ENCODE data around the gene SLC12A7.

SLC12A7 gene

GRCh38 chr5:1029945-1030625 lies 81.8 kb downstream of the SLC12A7 start:
- Histone ChIP-seq H3K18ac (ENCODE audit: low read length) (no peak overlapping the region), H3K4me3 (ENCODE audit: low read depth, low read length) (no peak overlapping the region), H3K23ac (ENCODE audit: low read length) (no peak overlapping the region), H2AFZ (ENCODE audit: insufficient read depth, low read length, poor library complexity) (no peak overlapping the region), H3K4me1 (ENCODE audit: control insufficient read depth in 1 of 2, insufficient read depth in 2 of 2, low read length in 2 of 2) (no peaks in the 10 kb centered on the region), H3K4ac (ENCODE audit: low read depth, low read length) (no peak overlapping the region), H3K79me1 (ENCODE audit: low read length) (no peaks in the 10 kb centered on the region), H4K8ac (ENCODE audit: low read depth, low read length) (no peak overlapping the region), H3K9me3 (ENCODE audit: insufficient read depth, low read depth, low read length) (peaks cover 6% of the 10 kb centered on the region), H3K79me2 (ENCODE audit: control insufficient read depth, insufficient read depth, low read length, poor library complexity) (no peaks in the 10 kb centered on the region), H3K9ac (ENCODE audit: low read length) (no peak overlapping the region), H2BK12ac (ENCODE audit: low read length) (no peak overlapping the region), H3K27me3 (ENCODE audit: insufficient read depth, low read length) (no peaks in the 10 kb centered on the region), H4K91ac (ENCODE audit: low read depth, low read length) (no peak overlapping the region), H3K4me2 (ENCODE audit: low read length) (no peak overlapping the region), H2BK5ac (ENCODE audit: low read depth, low read length, poor library complexity) (no peak overlapping the region), H2AK5ac (ENCODE audit: low read length) (no peak overlapping the region), H3K14ac (ENCODE audit: low read length) (no peak overlapping the region), H3K27ac (ENCODE audit: low read depth, low read length) (no peak overlapping the region), H3K36me3 (ENCODE audit: control insufficient read depth in 1 of 2, insufficient read depth in 2 of 2, low read length in 2 of 2) (no peaks in the 10 kb centered on the region), H4K12ac (ENCODE audit: low read depth, low read length) (no peak overlapping the region), H2BK120ac (ENCODE audit: insufficient read depth, low read length, poor library complexity) (no peak overlapping the region)
- no CpG with 5 or more reads among the region's 10 CpGs for WGBS (ENCODE audit: extremely low coverage, insufficient coverage, insufficient read length)
- no peak for DNase-seq

GRCh38 chr5:1029282-1029944 lies 82.5 kb downstream of the SLC12A7 start:
- no CpG with 5 or more reads among the region's 24 CpGs for WGBS (ENCODE audit: extremely low coverage, insufficient coverage, insufficient read length)
- Histone ChIP-seq H3K14ac (ENCODE audit: low read length) (no peak overlapping the region), H3K79me2 (ENCODE audit: control insufficient read depth, insufficient read depth, low read length, poor library complexity) (no peaks in the 10 kb centered on the region), H3K27ac (ENCODE audit: low read depth, low read length) (no peak overlapping the region), H2BK12ac (ENCODE audit: low read length) (no peak overlapping the region), H4K12ac (ENCODE audit: low read depth, low read length) (no peak overlapping the region), H3K36me3 (ENCODE audit: control insufficient read depth in 1 of 2, insufficient read depth in 2 of 2, low read length in 2 of 2) (no peaks in the 10 kb centered on the region), H3K18ac (ENCODE audit: low read length) (no peak overlapping the region), H3K4me1 (ENCODE audit: control insufficient read depth in 1 of 2, insufficient read depth in 2 of 2, low read length in 2 of 2) (no peaks in the 10 kb centered on the region), H2BK5ac (ENCODE audit: low read depth, low read length, poor library complexity) (no peak overlapping the region), H3K4ac (ENCODE audit: low read depth, low read length) (no peak overlapping the region), H3K79me1 (ENCODE audit: low read length) (no peaks in the 10 kb centered on the region), H3K4me3 (ENCODE audit: low read depth, low read length) (no peak overlapping the region), H3K9ac (ENCODE audit: low read length) (no peak overlapping the region), H4K91ac (ENCODE audit: low read depth, low read length) (no peak overlapping the region), H3K4me2 (ENCODE audit: low read length) (no peak overlapping the region), H3K9me3 (ENCODE audit: insufficient read depth, low read depth, low read length) (peaks cover 6% of the 10 kb centered on the region), H4K8ac (ENCODE audit: low read depth, low read length) (no peak overlapping the region), H2BK120ac (ENCODE audit: insufficient read depth, low read length, poor library complexity) (no peak overlapping the region), H2AFZ (ENCODE audit: insufficient read depth, low read length, poor library complexity) (no peak overlapping the region), H2AK5ac (ENCODE audit: low read length) (no peak overlapping the region), H3K23ac (ENCODE audit: low read length) (no peak overlapping the region), H3K27me3 (ENCODE audit: insufficient read depth, low read length) (no peaks in the 10 kb centered on the region)
- DNase-seq, result no peak

GRCh38 chr5:1028481-1029281 lies 83.2 kb downstream of the SLC12A7 start:
- H2BK120ac ChIP-seq (ENCODE audit: insufficient read depth, low read length, poor library complexity), result no peak overlapping the region
- no peak overlapping the region for H4K8ac ChIP-seq (ENCODE audit: low read depth, low read length)
- H4K91ac ChIP-seq (ENCODE audit: low read depth, low read length), result no peak overlapping the region
- no peak overlapping the region for H2AFZ ChIP-seq (ENCODE audit: insufficient read depth, low read length, poor library complexity)
- no peak overlapping the region for H3K4me2 ChIP-seq (ENCODE audit: low read length)
- no peak overlapping the region for H2AK5ac ChIP-seq (ENCODE audit: low read length)
- H4K12ac ChIP-seq (ENCODE audit: low read depth, low read length), result no peak overlapping the region
- H3K79me2 ChIP-seq (ENCODE audit: control insufficient read depth, insufficient read depth, low read length, poor library complexity), result no peaks in the 10 kb centered on the region
- H3K27ac ChIP-seq (ENCODE audit: low read depth, low read length), result no peak overlapping the region
- no peak overlapping the region for H3K18ac ChIP-seq (ENCODE audit: low read length)
- no peak overlapping the region for H2BK12ac ChIP-seq (ENCODE audit: low read length)
- no CpG with 5 or more reads among the region's 26 CpGs for WGBS (ENCODE audit: extremely low coverage, insufficient coverage, insufficient read length)
- DNase-seq, result no peak
- H3K36me3 ChIP-seq (ENCODE audit: control insufficient read depth in 1 of 2, insufficient read depth in 2 of 2, low read length in 2 of 2), result no peaks in the 10 kb centered on the region
- H3K4me3 ChIP-seq (ENCODE audit: low read depth, low read length), result no peak overlapping the region
- H3K9me3 ChIP-seq (ENCODE audit: insufficient read depth, low read depth, low read length), result peaks cover 6% of the 10 kb centered on the region
- no peak overlapping the region for H3K4ac ChIP-seq (ENCODE audit: low read depth, low read length)
- no peak overlapping the region for H3K23ac ChIP-seq (ENCODE audit: low read length)
- no peaks in the 10 kb centered on the region for H3K27me3 ChIP-seq (ENCODE audit: insufficient read depth, low read length)
- H3K9ac ChIP-seq (ENCODE audit: low read length), result no peak overlapping the region
- no peaks in the 10 kb centered on the region for H3K4me1 ChIP-seq (ENCODE audit: control insufficient read depth in 1 of 2, insufficient read depth in 2 of 2, low read length in 2 of 2)
- no peak overlapping the region for H3K14ac ChIP-seq (ENCODE audit: low read length)
- H2BK5ac ChIP-seq (ENCODE audit: low read depth, low read length, poor library complexity), result no peak overlapping the region
- H3K79me1 ChIP-seq (ENCODE audit: low read length), result no peaks in the 10 kb centered on the region

DNA sequence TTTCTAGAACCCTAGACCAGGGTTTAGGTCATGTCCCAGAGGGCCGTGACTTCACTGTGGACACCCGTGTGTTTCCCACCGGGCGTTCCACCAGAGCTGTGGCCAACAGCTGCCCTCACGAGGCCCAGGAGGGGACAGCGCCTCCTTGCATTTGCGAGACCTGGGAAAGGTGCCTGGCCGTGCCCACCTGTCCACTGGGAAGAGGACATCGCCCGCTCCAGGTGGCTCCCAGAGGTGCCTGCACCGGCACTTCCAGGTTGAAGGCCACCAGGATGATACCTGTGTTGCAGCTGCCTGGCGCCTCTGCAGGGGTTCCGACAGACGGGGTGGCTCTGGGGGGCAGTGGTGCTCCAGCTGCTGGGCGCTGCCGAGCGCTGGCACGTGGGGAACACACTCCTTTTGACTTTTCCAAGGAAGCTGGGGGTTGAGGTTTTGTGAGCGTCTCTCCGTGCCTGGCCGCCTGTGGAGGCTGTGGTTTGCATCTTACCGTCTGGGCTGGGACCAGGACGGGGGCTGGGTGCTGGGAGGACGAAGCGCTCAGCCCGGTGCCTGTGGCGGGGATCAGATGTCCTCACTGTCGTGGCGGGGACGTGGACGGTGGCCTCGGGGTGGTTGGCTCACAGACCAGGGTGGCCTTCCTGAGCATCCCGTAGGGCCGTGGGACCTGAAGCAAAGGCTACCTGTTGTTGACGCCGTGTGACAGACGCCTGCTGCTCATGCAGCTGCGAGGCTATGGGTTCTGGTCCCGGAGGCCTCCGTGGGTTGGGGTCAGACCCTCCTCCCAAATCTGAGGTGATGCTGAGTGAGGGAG lies 84.0 kb downstream of the SLC12A7 start:
- H3K79me2 ChIP-seq (ENCODE audit: control insufficient read depth, insufficient read depth, low read length, poor library complexity), result no peaks in the 10 kb centered on the region
- H3K4me2 ChIP-seq (ENCODE audit: low read length), result no peak overlapping the region
- no peak overlapping the region for H3K14ac ChIP-seq (ENCODE audit: low read length)
- H3K27ac ChIP-seq (ENCODE audit: low read depth, low read length), result no peak overlapping the region
- H3K9ac ChIP-seq (ENCODE audit: low read length), result no peak overlapping the region
- H4K8ac ChIP-seq (ENCODE audit: low read depth, low read length), result no peak overlapping the region
- no peak overlapping the region for H2AFZ ChIP-seq (ENCODE audit: insufficient read depth, low read length, poor library complexity)
- H2AK5ac ChIP-seq (ENCODE audit: low read length), result no peak overlapping the region
- H4K91ac ChIP-seq (ENCODE audit: low read depth, low read length), result no peak overlapping the region
- no peaks in the 10 kb centered on the region for H3K4me1 ChIP-seq (ENCODE audit: control insufficient read depth in 1 of 2, insufficient read depth in 2 of 2, low read length in 2 of 2)
- WGBS (ENCODE audit: extremely low coverage, insufficient coverage, insufficient read length), result no CpG with 5 or more reads among the region's 40 CpGs
- no peak for DNase-seq
- peaks cover 6% of the 10 kb centered on the region for H3K9me3 ChIP-seq (ENCODE audit: insufficient read depth, low read depth, low read length)
- H3K18ac ChIP-seq (ENCODE audit: low read length), result no peak overlapping the region
- H3K4ac ChIP-seq (ENCODE audit: low read depth, low read length), result no peak overlapping the region
- H3K27me3 ChIP-seq (ENCODE audit: insufficient read depth, low read length), result no peaks in the 10 kb centered on the region
- H3K79me1 ChIP-seq (ENCODE audit: low read length), result no peaks in the 10 kb centered on the region
- no peak overlapping the region for H2BK12ac ChIP-seq (ENCODE audit: low read length)
- H3K23ac ChIP-seq (ENCODE audit: low read length), result no peak overlapping the region
- H2BK5ac ChIP-seq (ENCODE audit: low read depth, low read length, poor library complexity), result no peak overlapping the region
- H3K36me3 ChIP-seq (ENCODE audit: control insufficient read depth in 1 of 2, insufficient read depth in 2 of 2, low read length in 2 of 2), result no peaks in the 10 kb centered on the region
- no peak overlapping the region for H2BK120ac ChIP-seq (ENCODE audit: insufficient read depth, low read length, poor library complexity)
- no peak overlapping the region for H3K4me3 ChIP-seq (ENCODE audit: low read depth, low read length)
- no peak overlapping the region for H4K12ac ChIP-seq (ENCODE audit: low read depth, low read length)

Measured in trophoblast cell (in vitro differentiated cells and primary cell).